ENCODE data around the gene MAP2K4.

MAP2K4 gene

GRCh38 chr17:12077773-12078172, 57.1 kb downstream of the MAP2K4 start:
- no peak overlapping the region for H3K4me3 ChIP-seq (ENCODE audit: low read depth, low read length, poor library complexity, severe bottlenecking)
- H3K9ac ChIP-seq (ENCODE audit: low read length), result no peak overlapping the region
- no peaks in the 10 kb centered on the region for H3K9me2 ChIP-seq (ENCODE audit: low read depth, low read length)
- H3K4me2 ChIP-seq (ENCODE audit: low read length), result no peak overlapping the region
- H2AFZ ChIP-seq (ENCODE audit: low read length), result no peak overlapping the region
- no peak for TF ChIP-seq CTCF (IDR thresholded peaks at IDR 0.05; ENCODE audit: low read length)
- no peak for TF ChIP-seq EZH2 (IDR thresholded peaks at IDR 0.05; ENCODE audit: borderline replicate concordance, low read length)
- H3K27ac ChIP-seq (ENCODE audit: low read depth, low read length, poor library complexity, severe bottlenecking), result no peak overlapping the region
- no peaks in the 10 kb centered on the region for H3K9me3 ChIP-seq (ENCODE audit: low read length)
- no peaks in the 10 kb centered on the region for H3K27me3 ChIP-seq (ENCODE audit: insufficient read depth, low read length)
- no peaks in the 10 kb centered on the region for H3K79me2 ChIP-seq (ENCODE audit: insufficient read depth, low read length)
- H4K20me1 ChIP-seq (ENCODE audit: insufficient read depth, low read length), result no peaks in the 10 kb centered on the region
- H3F3A ChIP-seq (ENCODE audit: insufficient read depth, low read length), result no peaks in the 10 kb centered on the region
- H3K36me3 ChIP-seq (ENCODE audit: insufficient read depth, low read length), result peaks cover 18% of the 10 kb centered on the region; the same call in 1 of the 2 replicates
- no peaks in the 10 kb centered on the region for H3K4me1 ChIP-seq (ENCODE audit: insufficient read depth, low read length, severe bottlenecking)

- Histone ChIP-seq H3K79me2 (ENCODE audit: insufficient read depth, low read length) (no peaks in the 10 kb centered on the region), H4K20me1 (ENCODE audit: insufficient read depth, low read length) (no peaks in the 10 kb centered on the region), H2AFZ (ENCODE audit: low read length) (no peak overlapping the region), H3K9ac (ENCODE audit: low read length) (no peak overlapping the region), H3K4me3 (ENCODE audit: low read depth, low read length, poor library complexity, severe bottlenecking) (no peak overlapping the region), H3F3A (ENCODE audit: insufficient read depth, low read length) (no peaks in the 10 kb centered on the region), H3K9me3 (ENCODE audit: low read length) (no peaks in the 10 kb centered on the region), H3K36me3 (ENCODE audit: insufficient read depth, low read length) (peaks cover 25% of the 10 kb centered on the region; the same call in 1 of the 2 replicates), H3K4me2 (ENCODE audit: low read length) (no peak overlapping the region), H3K27ac (ENCODE audit: low read depth, low read length, poor library complexity, severe bottlenecking) (no peak overlapping the region), H3K4me1 (ENCODE audit: insufficient read depth, low read length, severe bottlenecking) (no peaks in the 10 kb centered on the region), H3K27me3 (ENCODE audit: insufficient read depth, low read length) (no peaks in the 10 kb centered on the region), H3K9me2 (ENCODE audit: low read depth, low read length) (no peaks in the 10 kb centered on the region)
- TF ChIP-seq EZH2 (IDR thresholded peaks at IDR 0.05; ENCODE audit: borderline replicate concordance, low read length) (no peak), CTCF (IDR thresholded peaks at IDR 0.05; ENCODE audit: low read length) (no peak)
Observed at GRCh38 chr17:12078791-12079190, 58.1 kb downstream of the MAP2K4 start.

- H3K79me2 ChIP-seq (ENCODE audit: insufficient read depth, low read length), result no peaks in the 10 kb centered on the region
- no peaks in the 10 kb centered on the region for H4K20me1 ChIP-seq (ENCODE audit: insufficient read depth, low read length)
- no peak overlapping the region for H3K27ac ChIP-seq (ENCODE audit: low read depth, low read length, poor library complexity, severe bottlenecking)
- no peak overlapping the region for H3K4me3 ChIP-seq (ENCODE audit: low read depth, low read length, poor library complexity, severe bottlenecking)
- H3K36me3 ChIP-seq (ENCODE audit: insufficient read depth, low read length), result peaks cover 30% of the 10 kb centered on the region; the same call in 1 of the 2 replicates
- H3K4me2 ChIP-seq (ENCODE audit: low read length), result no peak overlapping the region
- TF ChIP-seq CTCF (IDR thresholded peaks at IDR 0.05; ENCODE audit: low read length) (no peak), EZH2 (IDR thresholded peaks at IDR 0.05; ENCODE audit: borderline replicate concordance, low read length) (no peak)
- H3K9ac ChIP-seq (ENCODE audit: low read length), result no peak overlapping the region
- H3K27me3 ChIP-seq (ENCODE audit: insufficient read depth, low read length), result no peaks in the 10 kb centered on the region
- H3K9me3 ChIP-seq (ENCODE audit: low read length), result no peaks in the 10 kb centered on the region
- no peaks in the 10 kb centered on the region for H3F3A ChIP-seq (ENCODE audit: insufficient read depth, low read length)
- no peaks in the 10 kb centered on the region for H3K4me1 ChIP-seq (ENCODE audit: insufficient read depth, low read length, severe bottlenecking)
- no peaks in the 10 kb centered on the region for H3K9me2 ChIP-seq (ENCODE audit: low read depth, low read length)
- H2AFZ ChIP-seq (ENCODE audit: low read length), result no peak overlapping the region
Observed at GRCh38 chr17:12081720-12082119, 61.0 kb downstream of the MAP2K4 start.

Measured in OCI-LY1 (cell line).